Stromal cell of bone marrow (primary cell): ENCODE data around the gene KBTBD13.

ENCODE experiments used
- DNase-seq: peaks from one replicate; pipeline ENCODE4 v3.0.0-alpha.2; 2012; ENCODE audit warnings: low read depth

Gene KBTBD13

GRCh38 chr15:65051266-65051665 is 25.3 kb upstream of the KBTBD13 start:
- DNase-seq, result no peak

GRCh38 chr15:65052956-65053355 is 23.6 kb upstream of the KBTBD13 start:
- DNase-seq, result no peak

DNA sequence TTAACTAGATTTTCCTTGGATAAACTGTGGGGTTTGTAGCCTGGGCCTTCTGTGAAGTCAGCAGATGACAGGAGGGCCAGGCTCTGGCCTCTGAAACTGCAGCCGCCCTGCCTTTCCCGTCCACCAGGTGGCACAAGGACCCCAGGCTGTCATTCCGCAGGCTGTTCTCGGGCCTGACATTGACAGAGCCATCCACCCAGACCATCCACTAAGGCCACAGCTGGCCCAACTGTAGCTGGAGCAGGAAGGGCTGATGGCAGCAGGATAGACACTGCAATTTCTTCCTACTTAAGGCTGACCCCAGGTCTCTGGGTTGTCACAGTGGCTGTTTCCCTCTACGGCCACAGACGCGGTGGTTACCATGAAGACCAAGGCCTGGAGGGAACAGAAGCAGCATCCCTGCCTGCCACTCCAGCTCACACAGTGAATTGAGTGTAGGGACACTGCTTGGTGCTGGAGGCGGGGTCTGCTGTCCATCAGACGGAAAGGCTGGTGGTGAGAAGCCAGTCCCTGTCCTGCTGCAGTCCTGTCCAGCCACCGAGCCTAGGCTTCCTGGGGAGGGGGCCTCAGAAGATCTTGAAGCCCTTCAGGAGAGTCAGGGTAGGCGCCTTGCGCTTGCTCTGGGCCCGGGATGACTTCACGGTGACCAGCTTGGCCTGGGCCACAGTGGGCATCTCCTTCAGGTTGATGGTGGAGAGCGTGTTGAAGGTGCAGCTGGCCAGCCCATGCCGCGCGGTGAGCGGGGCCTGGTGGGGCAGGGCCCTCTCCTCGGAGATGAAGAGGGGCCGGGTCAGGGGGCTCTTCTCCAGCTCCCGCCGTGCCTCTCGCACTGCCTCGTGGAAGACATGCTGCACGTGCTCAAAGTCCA is 22.0 kb upstream of the KBTBD13 start:
- DNase-seq, result no peak

GRCh38 chr15:65055201-65055870 is 21.2 kb upstream of the KBTBD13 start:
- no peak for DNase-seq

- DNase-seq, result no peak
Observed at GRCh38 chr15:65056106-65056505, 20.4 kb upstream of the KBTBD13 start.

- no peak for DNase-seq
Observed at GRCh38 chr15:65056868-65057548, 19.5 kb upstream of the KBTBD13 start.

DNA sequence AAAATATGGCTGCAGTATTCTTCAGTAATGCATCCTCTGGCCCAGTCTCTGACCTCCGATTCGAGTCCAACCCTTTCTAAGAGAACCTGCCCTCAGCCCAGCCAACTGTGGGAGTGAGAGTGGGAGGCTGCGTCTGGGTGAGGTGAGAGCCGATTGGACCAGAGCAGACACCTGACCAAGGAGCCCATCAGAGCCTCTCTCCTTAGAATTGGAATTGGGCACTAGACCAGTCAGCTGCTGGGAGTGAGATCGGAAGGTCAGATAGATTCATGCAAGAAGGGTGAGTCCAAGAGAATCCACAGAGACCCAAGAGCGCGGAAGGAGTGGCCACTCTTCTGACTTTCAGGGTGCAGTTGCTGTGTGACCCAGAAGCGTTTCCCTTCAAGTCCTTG is 19.0 kb upstream of the KBTBD13 start:
- no peak for DNase-seq

DNA sequence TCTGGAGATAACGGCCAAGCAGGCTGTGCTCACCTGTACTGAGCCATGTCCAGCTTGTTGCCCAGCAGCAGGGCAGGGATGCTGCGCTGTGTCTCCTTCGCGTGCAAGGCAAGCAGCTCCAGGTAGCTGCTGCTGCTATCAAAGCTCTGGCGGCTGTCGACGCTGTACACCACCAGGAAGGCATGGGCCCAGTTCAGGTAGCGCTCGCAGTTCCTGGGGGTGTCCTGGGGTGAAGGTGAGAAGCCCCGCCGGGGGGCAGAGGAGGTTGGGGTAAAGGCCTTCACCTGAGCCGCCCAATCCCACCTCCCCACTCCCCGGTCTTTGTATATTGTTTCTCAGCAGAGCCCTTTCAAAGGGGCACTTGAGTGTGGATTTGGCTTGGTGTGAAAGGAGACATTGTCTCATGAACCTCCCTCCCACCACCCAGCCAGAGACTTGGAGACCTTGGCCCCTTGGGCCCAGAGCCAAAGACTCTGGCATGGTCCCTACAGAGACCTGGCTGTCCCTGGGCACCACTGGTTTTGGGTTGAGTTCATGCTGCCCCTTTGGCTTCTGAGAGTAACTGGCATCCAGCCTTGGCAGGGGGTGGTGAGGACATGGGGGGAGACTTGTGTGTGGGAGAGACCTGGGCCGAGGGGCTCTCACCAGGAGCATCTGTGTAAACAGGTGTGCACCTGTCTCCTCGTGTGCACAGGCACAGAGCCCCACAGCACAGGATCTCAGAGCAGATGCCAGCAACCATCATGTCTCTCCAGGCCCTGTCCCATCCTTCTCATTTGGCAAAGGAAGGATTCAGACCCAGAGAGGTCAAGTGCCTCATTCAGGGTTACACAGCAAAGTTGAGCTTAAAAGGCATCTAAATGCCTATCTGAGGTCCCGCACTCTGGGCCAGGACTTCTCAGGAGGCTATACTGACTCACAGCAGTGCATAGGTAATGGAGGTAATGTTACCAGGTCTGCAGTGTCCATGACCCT is 17.9 kb upstream of the KBTBD13 start:
- no peak for DNase-seq

DNA sequence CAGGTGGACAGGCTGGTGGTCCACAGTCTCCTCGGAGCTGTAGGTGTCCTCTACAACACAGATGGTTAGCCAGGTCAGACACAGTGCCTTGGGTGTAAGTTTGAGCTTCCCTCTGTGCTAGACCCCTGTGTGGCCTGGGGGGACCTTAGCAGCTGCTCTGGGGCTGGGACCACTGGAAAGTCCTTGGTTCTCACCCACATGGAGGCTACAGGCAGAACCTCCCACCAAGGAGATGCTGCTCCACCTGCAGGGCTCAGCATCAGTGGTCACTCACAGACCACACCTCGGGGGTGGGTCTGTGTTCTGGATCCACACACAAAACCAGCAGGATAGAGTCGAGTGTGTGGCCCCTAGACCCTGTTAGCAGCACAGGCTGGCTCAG is 17.2 kb upstream of the KBTBD13 start:
- no peak for DNase-seq

DNA sequence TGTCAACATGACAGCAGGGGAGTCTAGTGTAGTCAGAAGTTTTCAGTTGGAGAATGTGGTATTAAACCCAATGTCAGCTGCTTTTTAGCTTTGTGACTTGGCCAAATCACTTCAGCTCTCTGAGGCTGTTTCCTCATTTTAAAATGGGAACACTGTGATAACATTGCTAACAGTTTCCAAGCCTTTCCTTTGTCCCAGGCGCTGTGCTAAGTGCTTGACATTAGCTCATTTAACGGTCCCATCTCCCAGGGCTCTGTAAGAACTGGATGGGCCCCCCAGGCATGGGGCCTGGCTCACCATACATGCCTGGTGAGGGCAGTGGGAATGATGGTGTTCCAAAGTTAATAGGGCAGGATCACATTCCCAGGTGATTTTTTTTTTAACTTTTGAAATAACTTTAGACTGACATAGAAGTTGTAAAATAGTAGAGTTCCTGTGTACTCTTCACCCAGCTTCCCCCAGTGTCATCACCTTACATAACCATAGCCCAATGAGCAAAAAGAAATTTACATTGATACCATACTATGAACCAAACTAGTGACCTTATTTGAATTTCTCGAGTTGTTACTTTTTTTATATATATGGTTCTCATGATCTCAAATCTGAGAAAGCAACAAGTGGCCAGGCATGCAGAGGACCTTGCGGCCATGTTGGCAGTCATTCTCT is 16.5 kb upstream of the KBTBD13 start:
- DNase-seq, result no peak

DNA sequence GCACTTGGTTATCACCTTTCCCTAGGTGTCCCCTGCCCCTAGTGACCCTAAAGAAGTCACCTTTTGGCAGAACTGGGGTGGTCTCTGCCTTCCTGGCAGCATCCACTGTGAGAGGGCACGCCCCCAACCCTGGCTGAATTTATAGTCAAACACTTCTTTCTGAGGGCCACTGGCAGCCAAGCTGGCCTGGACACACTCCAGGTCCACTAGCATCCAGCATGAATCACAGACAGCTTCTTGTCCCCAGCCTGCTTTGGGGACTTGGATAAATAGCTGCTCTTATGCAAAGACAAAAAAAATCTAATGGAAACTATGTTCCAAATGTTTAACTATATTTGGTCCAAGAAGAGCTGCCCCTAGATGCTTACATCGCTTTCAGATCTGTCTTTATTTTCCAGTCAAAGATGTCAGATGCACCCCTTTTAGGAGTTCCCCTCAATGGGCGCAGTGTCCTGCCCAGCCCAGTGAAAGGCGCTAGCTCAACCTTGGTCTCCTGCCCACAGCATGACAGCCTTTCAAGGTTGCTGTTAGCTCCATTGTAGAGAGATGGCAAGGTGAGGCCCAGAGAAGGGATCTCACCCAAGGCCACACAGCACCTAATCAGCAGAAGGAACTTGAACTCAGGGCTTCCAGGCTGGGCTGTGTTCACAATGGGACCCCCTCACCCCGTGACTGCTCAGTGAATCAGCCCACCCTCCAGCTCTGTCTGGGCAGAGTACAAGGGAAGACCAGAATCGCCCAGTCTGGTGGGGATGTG is 15.7 kb upstream of the KBTBD13 start:
- DNase-seq, result no peak

GRCh38 chr15:65062061-65062460 is 14.5 kb upstream of the KBTBD13 start:
- DNase-seq, result no peak

GRCh38 chr15:65062726-65063125 is 13.8 kb upstream of the KBTBD13 start:
- DNase-seq, result no peak

DNA sequence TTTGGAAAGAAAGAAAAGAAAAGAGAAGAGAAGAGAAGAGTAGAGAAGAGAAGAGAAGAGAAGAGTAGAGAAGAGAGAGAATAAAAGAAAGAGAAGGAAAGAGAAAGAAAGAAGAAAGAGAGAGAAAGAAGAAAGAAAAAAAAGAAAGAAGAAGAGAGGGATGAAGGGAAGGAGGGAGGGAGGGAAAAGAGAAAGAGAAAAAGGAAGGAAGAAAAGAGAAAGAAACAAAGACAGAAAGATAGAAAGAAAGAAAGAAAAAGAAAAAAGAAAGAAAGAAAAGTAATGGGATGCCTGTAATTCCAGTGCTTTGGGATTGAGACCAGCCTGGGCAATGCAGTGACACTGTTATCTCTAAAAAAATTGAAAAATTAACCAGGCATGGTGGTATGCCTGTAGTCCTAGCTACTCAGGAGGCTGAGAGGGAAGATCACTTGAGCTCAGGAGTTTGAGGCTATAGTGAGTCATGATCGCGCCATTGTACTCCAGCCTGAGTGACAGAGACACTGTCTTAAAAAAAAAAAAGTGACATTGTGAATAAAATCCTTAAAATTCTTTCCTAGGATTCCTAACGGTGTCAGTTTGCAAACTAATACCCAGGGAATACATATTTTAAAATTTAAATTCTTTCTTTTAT is 10.4 kb upstream of the KBTBD13 start:
- DNase-seq, result no peak

DNA sequence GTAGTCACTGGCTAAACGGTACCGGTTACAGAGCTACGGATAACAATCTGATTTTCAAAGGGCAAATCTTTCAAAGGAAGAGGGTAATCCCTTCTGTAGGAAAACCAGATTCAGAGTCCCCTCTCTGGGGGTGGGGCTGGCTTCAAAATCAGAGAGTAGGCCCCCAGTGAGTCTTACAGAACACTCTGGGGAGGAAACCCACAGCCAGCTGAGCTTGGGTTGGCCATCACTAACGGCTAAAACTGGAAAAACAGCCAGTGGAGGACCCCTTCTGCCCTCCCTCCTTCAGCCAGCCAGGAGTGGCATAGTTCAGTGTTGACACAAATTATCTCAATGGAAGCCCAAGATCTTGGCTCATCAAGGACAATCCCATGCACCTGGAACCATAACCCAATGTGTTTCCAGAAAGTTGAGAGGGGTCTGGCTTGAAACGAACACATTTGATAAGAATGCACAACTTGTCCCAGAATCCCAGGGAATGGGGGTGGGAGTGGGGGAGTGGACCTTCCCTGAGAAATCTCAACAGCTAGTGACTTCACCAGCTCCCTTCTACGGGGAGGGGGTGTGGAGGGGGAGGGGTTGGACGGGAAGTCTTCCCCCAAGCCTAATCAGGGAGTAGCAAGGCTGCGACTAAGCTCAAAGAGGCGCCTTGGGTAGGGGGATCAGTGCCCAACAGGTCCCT is 9.8 kb upstream of the KBTBD13 start:
- DNase-seq, result no peak

GRCh38 chr15:65067317-65067644 is 9.3 kb upstream of the KBTBD13 start:
- DNase-seq, result no peak

DNA sequence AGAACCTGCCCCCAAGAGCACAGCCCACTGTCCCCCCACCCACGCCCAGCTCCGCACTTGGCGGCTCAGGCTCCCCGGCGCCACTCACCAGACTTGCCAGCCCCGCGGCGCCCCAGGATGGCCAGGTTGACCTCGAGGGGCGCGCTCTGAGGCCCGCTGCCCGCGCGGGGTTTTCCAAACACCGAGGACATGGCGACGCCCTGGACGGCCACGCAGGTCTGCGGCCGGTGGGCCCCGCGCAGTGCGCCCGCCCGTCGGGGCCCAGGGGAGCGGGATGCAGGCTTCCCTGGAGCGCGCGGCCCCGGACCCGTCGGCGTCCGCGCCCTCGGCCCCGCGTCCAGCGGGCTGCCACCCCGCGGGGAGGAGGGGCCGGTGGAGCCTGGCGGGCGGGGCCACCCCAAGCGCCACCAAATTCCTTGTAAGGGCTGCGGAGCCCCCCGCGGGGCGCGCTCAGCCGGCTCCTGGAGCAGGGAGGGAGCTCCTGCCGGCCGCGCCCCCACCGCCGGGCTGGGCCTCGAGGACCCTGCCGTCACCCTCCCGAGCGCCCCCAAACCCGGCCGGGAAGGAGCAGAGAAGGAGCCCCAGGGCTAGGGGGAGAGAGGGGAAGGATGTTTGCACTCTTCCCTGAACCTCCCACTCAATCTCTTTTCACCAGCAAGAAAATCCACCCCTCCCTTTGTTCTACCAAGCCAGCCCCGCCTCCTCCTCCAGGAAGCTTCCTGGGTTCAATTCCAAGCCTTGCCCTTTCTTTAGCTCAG is 8.7 kb upstream of the KBTBD13 start, which contains the start of gene RASL12:
Gene RASL12, minus strand, starts transcription at position 347 of the 758 bp plus-strand sequence. Its CDS starts 156 bp downstream, at position 191.
- DNase-seq, result no peak

DNA sequence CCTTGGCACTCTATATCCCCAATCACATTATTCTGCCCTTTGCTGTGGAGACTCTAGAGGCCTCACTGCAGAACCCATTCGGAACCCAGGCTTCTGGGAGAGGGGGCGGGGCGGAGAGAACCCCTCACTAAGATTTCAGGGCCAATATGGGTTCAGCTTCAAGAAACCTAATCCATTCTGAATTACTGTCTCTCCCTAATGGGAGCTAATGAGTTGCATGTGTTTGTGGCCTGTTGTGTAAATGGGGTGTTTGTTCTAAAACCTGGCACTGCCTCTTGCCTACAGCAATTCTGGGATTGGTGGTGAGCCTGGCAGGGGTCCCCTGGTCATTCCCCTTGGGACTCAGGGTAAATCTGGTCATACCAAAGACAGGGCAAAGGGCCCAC is 8.2 kb upstream of the KBTBD13 start:
- no peak for DNase-seq

DNA sequence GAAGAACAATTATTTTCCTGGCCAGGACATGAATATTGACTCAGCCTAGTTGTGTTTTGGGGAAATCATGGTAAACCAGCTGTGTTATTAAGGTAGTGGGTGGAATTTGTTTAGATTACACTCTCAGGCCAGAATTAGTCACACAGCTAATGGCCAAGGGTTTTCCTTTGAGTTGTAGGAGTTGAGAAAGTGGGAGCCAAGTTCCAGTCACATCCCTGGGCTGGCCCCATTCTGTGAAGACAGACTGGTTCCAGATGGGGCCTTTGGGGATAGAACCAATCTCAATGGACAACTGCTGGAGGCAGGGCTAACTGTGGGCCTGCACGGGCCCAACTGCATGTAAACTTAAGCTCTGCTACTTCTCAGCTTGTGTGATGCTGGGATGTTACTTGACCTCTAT is 7.4 kb upstream of the KBTBD13 start:
- DNase-seq, result peak; percentile 82
